Raji (cell line): ENCODE results near the gene CLDN3.

Source experiments
- POLR2A ChIP-seq: IDR thresholded peaks from 2 replicates; pipeline ENCODE4 v1.6.1; 2011; ENCODE audit warnings: low read depth, low read length, control low read depth; ENCODE audit not compliant: insufficient read depth

The CLDN3 gene

DNA sequence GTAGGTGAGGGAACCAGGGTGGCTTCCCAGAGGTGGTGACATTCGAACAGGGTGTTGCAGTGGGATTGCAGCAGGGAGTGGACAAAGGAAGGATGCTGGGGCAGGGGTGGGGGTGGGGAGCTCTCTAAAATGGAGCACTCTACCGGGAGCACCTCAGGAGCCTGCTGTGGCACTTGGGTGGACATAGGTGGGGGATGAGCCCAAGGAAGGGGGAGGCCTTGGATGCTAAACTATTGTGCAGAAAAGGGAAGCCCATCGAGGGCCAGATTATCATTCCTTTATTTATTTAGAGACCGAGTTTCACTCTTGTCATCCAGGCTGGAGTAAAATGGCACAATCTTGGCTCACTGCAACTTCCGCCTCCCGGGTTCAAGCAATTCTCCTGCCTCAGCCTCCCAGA, 47.3 kb downstream of the CLDN3 start:
- no peak for TF ChIP-seq POLR2A

DNA sequence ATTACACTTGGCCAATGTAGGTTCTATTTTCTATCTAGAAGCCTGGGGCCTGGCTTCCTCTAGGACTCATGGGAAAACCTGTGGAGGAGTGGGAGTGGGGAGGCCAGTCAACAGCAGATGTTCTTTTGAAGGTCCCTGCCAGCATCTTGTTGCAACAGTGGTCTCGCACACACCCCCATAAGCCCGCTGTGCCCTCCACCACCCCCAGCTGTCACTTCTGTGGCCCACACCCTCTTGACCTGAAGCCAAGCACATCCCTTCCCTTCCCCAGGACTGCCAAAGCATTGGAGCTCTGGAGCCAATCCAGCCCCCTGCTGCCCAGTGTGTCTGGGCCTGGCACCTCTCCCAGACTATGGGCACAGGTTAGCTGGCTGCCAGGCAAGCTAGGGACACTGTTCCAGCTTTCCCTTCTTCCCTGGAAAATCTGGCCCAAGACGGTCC, 48.7 kb downstream of the CLDN3 start:
- TF ChIP-seq POLR2A = no peak

DNA sequence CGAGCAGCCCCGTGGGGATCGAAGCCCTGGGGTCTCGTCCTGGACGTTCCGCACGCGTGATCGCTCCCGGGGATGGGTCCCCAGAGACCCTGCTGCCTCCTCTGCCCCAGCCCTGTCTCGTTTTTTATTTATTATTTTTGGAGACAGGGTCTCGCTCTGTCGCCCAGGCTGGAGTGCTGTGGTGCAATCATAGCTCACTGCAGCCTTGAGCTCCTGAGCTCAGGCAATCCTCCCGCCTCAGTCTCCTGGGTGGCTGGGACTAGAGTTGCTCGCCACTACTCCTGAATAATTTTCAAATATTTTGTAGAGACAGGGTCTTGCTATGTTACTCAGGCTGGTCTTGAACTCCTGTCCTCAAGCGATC, 50.3 kb downstream of the CLDN3 start:
- no peak for TF ChIP-seq POLR2A
